ENCODE results near the gene DHX40. TPM values are rescaled to one million over a fixed set of nuclear protein-coding genes. Genes with fewer than 3 reads are reported as not detected.
"Not testable (repeated sequence)": the region's sequence is repeated elsewhere in the genome, so short reads cannot be mapped to it uniquely, and the experiment has no call there.

Gene DHX40
- total RNA-seq, 4 donors from 2014 or later: 33.0 to 68.9 (median 47.7) TPM

GRCh38 chr17:59649886-59650285 lies 84.5 kb downstream of the DHX40 start:
- H3K4me1 ChIP-seq: peaks cover 0 to 24% (median 0%) of the 10 kb centered on the region in 3 donors
- H3K27me3 ChIP-seq: no peaks in the 10 kb centered on the region
- H3K9me3 ChIP-seq: no peaks in the 10 kb centered on the region
- ATAC-seq: no peak
- H3K27ac ChIP-seq: no peak overlapping the region
- TF ChIP-seq POLR2A (IDR thresholded peaks at IDR 0.05): no peak
- no peak for TF ChIP-seq POLR2AphosphoS5 (IDR thresholded peaks at IDR 0.05)
- no peak for TF ChIP-seq EP300 (IDR thresholded peaks at IDR 0.05)
- TF ChIP-seq CTCF (IDR thresholded peaks at IDR 0.05): no peak
- H3K4me3 ChIP-seq: no peak overlapping the region
- peaks cover 11 to 86% of the 10 kb centered on the region in 2 donors for H3K36me3 ChIP-seq

- Histone ChIP-seq H3K4me1 (peaks cover 0 to 19% (median 0%) of the 10 kb centered on the region in 3 donors), H3K9me3 (no peaks in the 10 kb centered on the region), H3K27me3 (no peaks in the 10 kb centered on the region), H3K4me3 (no peak overlapping the region), H3K36me3 (peaks cover 11 to 92% of the 10 kb centered on the region in 2 donors), H3K27ac (no peak overlapping the region)
- ATAC-seq: no peak
- TF ChIP-seq CTCF (IDR thresholded peaks at IDR 0.05) (no peak), EP300 (IDR thresholded peaks at IDR 0.05) (no peak), POLR2AphosphoS5 (IDR thresholded peaks at IDR 0.05) (no peak), POLR2A (IDR thresholded peaks at IDR 0.05) (no peak)
- WGBS, 2 donors (ENCODE audit: low coverage in 1 of 2): 88 to 100% methylated on average over 1 of the region's 1 CpG
Observed at GRCh38 chr17:59650642-59651041, 85.2 kb downstream of the DHX40 start.

- TF ChIP-seq POLR2A (IDR thresholded peaks at IDR 0.05): no peak
- TF ChIP-seq POLR2AphosphoS5 (IDR thresholded peaks at IDR 0.05): no peak
- TF ChIP-seq CTCF (IDR thresholded peaks at IDR 0.05): no peak
- TF ChIP-seq EP300 (IDR thresholded peaks at IDR 0.05): no peak
- no peak overlapping the region for H3K4me3 ChIP-seq
- H3K36me3 ChIP-seq: peaks cover 11 to 94% of the 10 kb centered on the region in 2 donors
- no peaks in the 10 kb centered on the region for H3K27me3 ChIP-seq
- peaks cover 0 to 12% (median 0%) of the 10 kb centered on the region in 3 donors for H3K4me1 ChIP-seq
- ATAC-seq: no peak
- no peak overlapping the region for H3K27ac ChIP-seq
- no peaks in the 10 kb centered on the region for H3K9me3 ChIP-seq
Observed at GRCh38 chr17:59651346-59651745, 85.9 kb downstream of the DHX40 start.

GRCh38 chr17:59652119-59652518 lies 86.7 kb downstream of the DHX40 start:
- peaks cover 0 to 6% (median 0%) of the 10 kb centered on the region in 3 donors for H3K4me1 ChIP-seq
- H3K27me3 ChIP-seq: no peaks in the 10 kb centered on the region
- peaks cover 11 to 97% of the 10 kb centered on the region in 2 donors for H3K36me3 ChIP-seq
- H3K9me3 ChIP-seq: no peaks in the 10 kb centered on the region
- ATAC-seq: no peak
- no peak overlapping the region for H3K4me3 ChIP-seq
- WGBS, 2 donors (ENCODE audit: low coverage in 1 of 2): 75 to 100% methylated on average over 2 of the region's 2 CpGs
- no peak overlapping the region for H3K27ac ChIP-seq
- TF ChIP-seq POLR2A (IDR thresholded peaks at IDR 0.05): no peak
- no peak for TF ChIP-seq POLR2AphosphoS5 (IDR thresholded peaks at IDR 0.05)
- TF ChIP-seq EP300 (IDR thresholded peaks at IDR 0.05): no peak
- no peak for TF ChIP-seq CTCF (IDR thresholded peaks at IDR 0.05)

- ATAC-seq, H3K27ac ChIP-seq, H3K4me1 ChIP-seq, H3K4me3 ChIP-seq, H3K9me3 ChIP-seq, H3K27me3 ChIP-seq: not testable (repeated sequence)
- peaks cover 13 to 100% of the 10 kb centered on the region in 2 donors for H3K36me3 ChIP-seq
- WGBS, 2 donors (ENCODE audit: low coverage in 1 of 2): 86% methylated on average over 6 of the region's 7 CpGs; no CpG with 5 or more reads in 1 of the 2 donors
Observed at GRCh38 chr17:59656624-59657023, 91.2 kb downstream of the DHX40 start.

Small RNA genes lying within 50 kb of the gene (small RNA-seq; reads per million reads assigned to genes)
- 0 to 0.09 (median 0) reads per million in 4 donors for gene RNU4-13P

Other genes starting within 250 kb of the DHX40 start
- 10 to 100 TPM; 35.5 to 47.1 (median 40.6) TPM for gene YPEL2, start 234.0 kb upstream of the DHX40 start, total RNA-seq
- 100 to 1,000 TPM; 290 to 342 (median 317) TPM for gene CLTC, start 54.3 kb downstream of the DHX40 start, total RNA-seq
- 10 to 100 TPM; 16.6 to 26.0 (median 24.3) TPM for gene PTRH2, start 141.8 kb downstream of the DHX40 start, total RNA-seq
- 100 to 1,000 TPM in 1 of 4 donors, 10 to 100 TPM in 3; 50.8 to 175 (median 85.0) TPM for gene VMP1, start 142.0 kb downstream of the DHX40 start, total RNA-seq